B cell (primary cell): ENCODE results near the gene SWT1. TPM values are rescaled to one million over a fixed set of nuclear protein-coding genes. Genes with fewer than 3 reads are reported as not detected.

Experiments used
- ATAC-seq: fragments of 200-7000 bp; cut with Tn5 transposase; one replicate; pipeline ENCODE4 v1.10.0; 2021; ENCODE audit warnings: low read depth, mild to moderate bottlenecking, moderate number of reproducible peaks, moderate library complexity
- CTCF ChIA-PET: fragments of 350-600 bp; sonication (Branson Sonifier 250); formaldehyde crosslinking; loops from one replicate; lab custom pipeline; 2021; ENCODE audit warnings: antibody characterized with exemption, inconsistent platforms; lab: Charles Lee
- POLR2A ChIA-PET: fragments of 350-600 bp; sonication (Branson Sonifier 250); formaldehyde crosslinking; loops from one replicate; lab custom pipeline; 2021; ENCODE audit warnings: antibody characterized with exemption; lab: Charles Lee
- DNase-seq: peaks from one replicate; pipeline ENCODE4 v3.0.0; 2013
- H2AFZ ChIP-seq: 2 replicates; pipeline ENCODE4 v1.6.1; 2012; ENCODE audit warnings: mild to moderate bottlenecking, low read depth, low read length; ENCODE audit not compliant: insufficient read depth, poor library complexity, severe bottlenecking
- H3K27ac ChIP-seq, 2 donors: 1 replicate in 1 of 2; 2 replicates in 1 of 2; pipeline ENCODE4 v1.5.1; 2012 to 2013; ENCODE audit warnings: low read length in 2 of 2, mild to moderate bottlenecking in 2 of 2, moderate library complexity in 1 of 2
- H3K27me3 ChIP-seq, 4 experiments: fragments of 200-600 bp in 1 of 4; sonication (generic) in 1 of 4; replicated peaks in 1 of 4; 1 replicate in 2 of 4; 2 replicates in 2 of 4; pipeline versions ENCODE4 v1.6.1 to v1.7.0; 2013 to 2016; ENCODE audit warnings: low read length in 3 of 4, mild to moderate bottlenecking in 2 of 4, mixed read lengths in 1 of 4, moderate library complexity in 1 of 4; ENCODE audit not compliant: insufficient read depth in 4 of 4, control insufficient read depth in 3 of 4; ENCODE audit errors: control extremely low read depth in 1 of 4
- H3K36me3 ChIP-seq, 2 experiments: replicated peaks in 1 of 2; 1 replicate in 1 of 2; 2 replicates in 1 of 2; pipeline versions ENCODE4 v1.6.1 to v1.7.1; 2013; ENCODE audit warnings: low read length in 1 of 2; ENCODE audit not compliant: insufficient read depth in 2 of 2, control insufficient read depth in 1 of 2; ENCODE audit errors: control extremely low read depth in 1 of 2, extremely low read depth in 1 of 2
- H3K4me1 ChIP-seq, 2 donors: fragments of 200-600 bp in 1 of 2; sonication (generic) in 1 of 2; 1 replicate in 1 of 2; 2 replicates in 1 of 2; pipeline versions ENCODE4 v1.5.1 to v1.6.1; 2013 to 2017; ENCODE audit warnings: low read length in 2 of 2; ENCODE audit not compliant: control insufficient read depth in 2 of 2, insufficient read depth in 2 of 2
- H3K4me2 ChIP-seq: replicated peaks from 2 replicates; pipeline ENCODE3; 2012; ENCODE audit warnings: mild to moderate bottlenecking, low read depth, low read length; ENCODE audit not compliant: poor library complexity, severe bottlenecking
- H3K4me3 ChIP-seq, 5 experiments: fragments of 200-600 bp in 1 of 5; sonication (generic) in 1 of 5; 1 replicate in 3 of 5; 2 replicates in 2 of 5; pipeline versions ENCODE4 v1.5.1 to v1.7.0; 2011 to 2016; ENCODE audit warnings: low read length in 4 of 5, mild to moderate bottlenecking in 4 of 5, low read depth in 2 of 5, control low read depth in 1 of 5, moderate library complexity in 1 of 5; ENCODE audit not compliant: insufficient read depth in 1 of 5; ENCODE audit errors: control extremely low read depth in 1 of 5, extremely low read depth in 1 of 5
- H3K79me2 ChIP-seq: fragments of 200-600 bp; sonication (generic); one replicate; pipeline ENCODE4 v1.6.0; 2016; ENCODE audit warnings: low read length; ENCODE audit not compliant: control insufficient read depth, insufficient read depth
- H3K9ac ChIP-seq: fragments of 200-600 bp; sonication (generic); 2 replicates; pipeline ENCODE4 v1.6.1; 2017; ENCODE audit warnings: mild to moderate bottlenecking, low read length, moderate library complexity
- H3K9me3 ChIP-seq, 3 donors: one replicate each; pipeline versions ENCODE4 v1.6.1 to v1.7.1; 2013; ENCODE audit warnings: low read length in 2 of 3; ENCODE audit not compliant: control insufficient read depth in 2 of 3, insufficient read depth in 1 of 3; ENCODE audit errors: control extremely low read depth in 1 of 3
- H4K20me1 ChIP-seq: 2 replicates; pipeline ENCODE4 v1.6.0; 2012; ENCODE audit warnings: mild to moderate bottlenecking, low read length; ENCODE audit not compliant: insufficient read depth, control insufficient read depth, poor library complexity, severe bottlenecking
- H3K27ac Mint-ChIP-seq: one replicate; pipeline ENCODE4 v1.8.0; 2021; ENCODE audit warnings: mixed read lengths
- H3K27me3 Mint-ChIP-seq: one replicate; pipeline ENCODE4 v1.8.0; 2021; ENCODE audit warnings: mixed read lengths
- H3K4me1 Mint-ChIP-seq: one replicate; pipeline ENCODE4 v1.8.0; 2021; ENCODE audit warnings: mixed read lengths
- H3K4me3 Mint-ChIP-seq: one replicate; pipeline ENCODE4 v1.8.0; 2021; ENCODE audit warnings: mixed read lengths
- H3K9me3 Mint-ChIP-seq: one replicate; pipeline ENCODE4 v1.8.0; 2022; ENCODE audit warnings: mixed read lengths; ENCODE audit not compliant: insufficient read depth
- EZH2 ChIP-seq: IDR thresholded peaks from 2 replicates; pipeline ENCODE4 v1.6.1; 2012; ENCODE audit warnings: borderline replicate concordance, low read depth, mild to moderate bottlenecking, moderate library complexity, low read length; ENCODE audit not compliant: insufficient read depth, poor library complexity, severe bottlenecking
- WGBS: methylation state at CpG from one replicate; pipeline ENCODE4 v1.1.5; 2013; ENCODE audit warnings: missing lambda C conversion rate; ENCODE audit not compliant: insufficient coverage; 5-methylcytosine and 5-hydroxymethylcytosine counted together
- intact Hi-C: fragments of 100-400 bp; cut with micrococcal nuclease; formaldehyde crosslinking; loops from one replicate; pipeline ENCODE4 v1.10.0; 2022
- polyA minus RNA-seq: library from RNA; depleted of rRNA, polyadenylated mRNA; stranded (reverse); fragments of >200 nt; gene quantifications from 2 replicates; pipeline ENCODE4 v1.2.3, GENCODE V29; 2012
- polyA plus RNA-seq: library from polyadenylated mRNA; depleted of rRNA; stranded (reverse); fragments of >200 nt; gene quantifications from 2 replicates; pipeline ENCODE4 v1.2.3, GENCODE V29; 2012
- total RNA-seq, 2 donors: library from RNA; stranded (reverse); fragments of 120-200 nt in 1 of 2; gene quantifications; 1 replicate in 1 of 2; 2 replicates in 1 of 2; pipeline versions ENCODE4 v1.2.3 to v1.2.4, GENCODE V29; 2013 to 2022
- TF ChIP-seq, protein P1 (sequence below): fragments of 200-600 bp; IDR thresholded peaks from one replicate; pipeline ENCODE4 v1.8.0; 2022; ENCODE audit warnings: antibody characterized with exemption, mild to moderate bottlenecking

Gene SWT1, protein sequence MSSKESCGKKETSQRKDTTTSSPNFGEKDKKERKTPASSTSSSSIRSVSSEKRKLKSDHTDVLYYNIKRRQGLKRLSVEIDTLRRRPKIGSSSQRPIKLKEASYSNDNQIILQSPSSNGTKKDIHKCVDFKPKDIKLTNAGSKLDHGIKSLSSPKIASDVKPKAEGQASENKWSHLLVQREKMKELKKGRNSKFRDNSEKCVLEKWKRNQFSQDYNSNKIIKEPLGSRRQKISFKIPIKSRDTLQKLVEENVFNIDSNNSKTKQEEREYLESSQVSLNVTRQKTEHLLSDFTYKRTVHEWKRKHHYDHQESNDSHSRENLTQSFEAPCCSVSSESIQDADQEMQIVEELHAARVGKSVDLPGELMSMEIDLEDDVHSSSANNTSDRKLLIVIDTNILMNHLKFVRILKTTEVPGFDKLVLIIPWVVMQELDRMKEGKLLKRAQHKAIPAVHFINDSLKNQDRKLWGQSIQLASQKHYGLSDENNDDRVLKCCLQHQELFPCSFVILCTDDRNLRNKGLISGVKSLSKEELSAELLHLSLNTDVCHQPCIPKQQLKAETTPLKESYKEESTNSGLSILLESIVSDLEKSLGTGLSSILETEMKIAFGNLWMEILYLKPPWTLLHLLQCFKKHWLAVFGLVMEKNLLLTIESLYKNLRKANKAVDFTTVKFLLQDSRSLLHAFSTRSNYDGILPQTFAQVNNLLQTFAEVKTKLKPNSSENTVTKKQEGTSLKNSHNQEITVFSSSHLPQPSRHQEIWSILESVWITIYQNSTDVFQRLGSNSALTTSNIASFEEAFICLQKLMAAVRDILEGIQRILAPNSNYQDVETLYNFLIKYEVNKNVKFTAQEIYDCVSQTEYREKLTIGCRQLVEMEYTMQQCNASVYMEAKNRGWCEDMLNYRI
- total RNA-seq = 8.5 and 9.2 TPM in 2 replicates
- total RNA-seq (2013) = 9.8 TPM
- 2.1 and 3.1 TPM in 2 replicates for polyA plus RNA-seq
- 2.8 and 3.7 TPM in 2 replicates for polyA minus RNA-seq

GRCh38 chr1:185156854-185157598, at the start of gene SWT1, which contains the start of gene TRMT1L:
Gene SWT1 (plus strand): TSS chr1:185157167. CDS start chr1:185160842, 3,675 bp downstream.
Gene TRMT1L (minus strand): TSS chr1:185156953. CDS start chr1:185156712, 241 bp downstream.
- Mint-ChIP-seq H3K4me3 (peak within 1 kb of the TSS; percentile 93), H3K27me3 (no peaks in the 10 kb centered on the region), H3K9me3 (no peaks in the 10 kb centered on the region), H3K27ac (peak within 1 kb of the TSS; percentile 97), H3K4me1 (peaks cover 44% of the 10 kb centered on the region)
- WGBS = under 1% methylated on average over 60 of the region's 63 CpGs
- DNase-seq (peak; percentile 100), ATAC-seq (peak; percentile 83)
- H3K4me2 ChIP-seq = peak within 1 kb of the TSS; percentile 97
- ChIA-PET POLR2A (interaction anchor here (1.0 to 1.9 kb wide), 5 partner anchors 112 to 1218 kb away, joined by 3 to 7 read pairs (median 4); partner anchors contain the start of genes EDEM3, IVNS1ABP, ODR4 and RNF2), CTCF (interaction anchor here (1.0 to 5.9 kb wide), 9 partner anchors 9 to 538 kb away, joined by 3 to 54 read pairs (median 4); partner anchors contain the start of genes IVNS1ABP and RNF2)
- H2AFZ ChIP-seq = peak within 1 kb of the TSS; percentile 86
- H3K4me1 ChIP-seq = peaks cover 11 to 36% of the 10 kb centered on the region in 2 donors
- H3K27ac ChIP-seq = peak within 1 kb of the TSS; percentile 98 to 100
- H3K27me3 ChIP-seq = no peaks in the 10 kb centered on the region
- peak within 1 kb of the TSS; percentile 80 to 99 (median 98) for H3K4me3 ChIP-seq
- no peaks in the 10 kb centered on the region for H4K20me1 ChIP-seq
- H3K79me2 ChIP-seq = peaks cover 34% of the 10 kb centered on the region
- no peaks in the 10 kb centered on the region for H3K9me3 ChIP-seq
- TF ChIP-seq EZH2 = no peak
- TF ChIP-seq, protein P1, sequence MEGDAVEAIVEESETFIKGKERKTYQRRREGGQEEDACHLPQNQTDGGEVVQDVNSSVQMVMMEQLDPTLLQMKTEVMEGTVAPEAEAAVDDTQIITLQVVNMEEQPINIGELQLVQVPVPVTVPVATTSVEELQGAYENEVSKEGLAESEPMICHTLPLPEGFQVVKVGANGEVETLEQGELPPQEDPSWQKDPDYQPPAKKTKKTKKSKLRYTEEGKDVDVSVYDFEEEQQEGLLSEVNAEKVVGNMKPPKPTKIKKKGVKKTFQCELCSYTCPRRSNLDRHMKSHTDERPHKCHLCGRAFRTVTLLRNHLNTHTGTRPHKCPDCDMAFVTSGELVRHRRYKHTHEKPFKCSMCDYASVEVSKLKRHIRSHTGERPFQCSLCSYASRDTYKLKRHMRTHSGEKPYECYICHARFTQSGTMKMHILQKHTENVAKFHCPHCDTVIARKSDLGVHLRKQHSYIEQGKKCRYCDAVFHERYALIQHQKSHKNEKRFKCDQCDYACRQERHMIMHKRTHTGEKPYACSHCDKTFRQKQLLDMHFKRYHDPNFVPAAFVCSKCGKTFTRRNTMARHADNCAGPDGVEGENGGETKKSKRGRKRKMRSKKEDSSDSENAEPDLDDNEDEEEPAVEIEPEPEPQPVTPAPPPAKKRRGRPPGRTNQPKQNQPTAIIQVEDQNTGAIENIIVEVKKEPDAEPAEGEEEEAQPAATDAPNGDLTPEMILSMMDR = no peak
- no peaks in the 10 kb centered on the region for H3K36me3 ChIP-seq
- intact Hi-C loops = loop anchor here (1.0 to 5.0 kb wide), 6 partner anchors 112 to 537 kb away; partner anchors contain the start of genes IVNS1ABP, NIBAN1 and RNF2
- peak within 1 kb of the TSS; percentile 100 for H3K9ac ChIP-seq
